ENCODE results near the gene PRUNE1. TPM values are rescaled to one million over a fixed set of nuclear protein-coding genes. Genes with fewer than 3 reads are reported as not detected.

The PRUNE1 gene
- total RNA-seq, 2 experiments from 2014 or later = 12.4 to 15.7 TPM

DNA sequence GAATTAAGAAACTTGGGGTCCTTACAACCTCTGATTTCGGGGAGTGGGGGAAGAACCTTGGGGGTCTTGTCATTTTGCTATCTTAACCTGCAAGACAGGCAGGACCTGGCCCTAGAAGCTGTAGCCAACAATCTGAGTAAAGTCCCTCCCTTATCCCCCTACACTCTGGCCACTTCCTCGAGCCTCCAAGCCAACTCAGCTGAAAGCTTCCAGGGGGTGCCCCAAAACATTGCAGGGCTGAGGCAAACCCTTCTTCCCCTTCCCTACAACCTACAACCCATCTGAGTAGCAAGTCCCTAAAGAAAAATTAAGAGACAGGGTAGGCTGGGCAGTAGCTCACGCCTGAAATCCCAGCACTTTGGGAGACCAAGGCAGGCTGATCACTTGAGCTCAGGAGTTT lies 38.6 kb upstream of the PRUNE1 start:
- no peak for ATAC-seq
- H3K27me3 Mint-ChIP-seq = no peaks in the 10 kb centered on the region
- intact Hi-C loops (cut with micrococcal nuclease) = loop anchor here (5.0 kb wide), 1 partner anchor 42 kb away; the partner anchor contains the start of gene SETDB1
- ChIA-PET CTCF (interaction anchor here (0.6 to 1.3 kb wide), 2 partner anchors 15 to 149 kb away, joined by 3 to 4 read pairs; no protein-coding TSS in a partner anchor), POLR2A (interaction anchor here (0.6 to 0.9 kb wide), 2 partner anchors 9 to 137 kb away, joined by 3 read pairs; no protein-coding TSS in a partner anchor)
- TF ChIP-seq, protein P1, sequence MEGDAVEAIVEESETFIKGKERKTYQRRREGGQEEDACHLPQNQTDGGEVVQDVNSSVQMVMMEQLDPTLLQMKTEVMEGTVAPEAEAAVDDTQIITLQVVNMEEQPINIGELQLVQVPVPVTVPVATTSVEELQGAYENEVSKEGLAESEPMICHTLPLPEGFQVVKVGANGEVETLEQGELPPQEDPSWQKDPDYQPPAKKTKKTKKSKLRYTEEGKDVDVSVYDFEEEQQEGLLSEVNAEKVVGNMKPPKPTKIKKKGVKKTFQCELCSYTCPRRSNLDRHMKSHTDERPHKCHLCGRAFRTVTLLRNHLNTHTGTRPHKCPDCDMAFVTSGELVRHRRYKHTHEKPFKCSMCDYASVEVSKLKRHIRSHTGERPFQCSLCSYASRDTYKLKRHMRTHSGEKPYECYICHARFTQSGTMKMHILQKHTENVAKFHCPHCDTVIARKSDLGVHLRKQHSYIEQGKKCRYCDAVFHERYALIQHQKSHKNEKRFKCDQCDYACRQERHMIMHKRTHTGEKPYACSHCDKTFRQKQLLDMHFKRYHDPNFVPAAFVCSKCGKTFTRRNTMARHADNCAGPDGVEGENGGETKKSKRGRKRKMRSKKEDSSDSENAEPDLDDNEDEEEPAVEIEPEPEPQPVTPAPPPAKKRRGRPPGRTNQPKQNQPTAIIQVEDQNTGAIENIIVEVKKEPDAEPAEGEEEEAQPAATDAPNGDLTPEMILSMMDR (IDR thresholded peaks at IDR 0.05) = no peak
- H3K4me1 Mint-ChIP-seq (ENCODE audit: low read depth) = peaks cover 32% of the 10 kb centered on the region
- H3K9me3 Mint-ChIP-seq = no peaks in the 10 kb centered on the region
- no peak for DNase-seq
- peak overlapping the region; percentile 75 for H3K27ac Mint-ChIP-seq
- H3K36me3 Mint-ChIP-seq (ENCODE audit: low read depth) = peaks cover 54% of the 10 kb centered on the region
- H3K4me3 Mint-ChIP-seq = no peak overlapping the region

DNA sequence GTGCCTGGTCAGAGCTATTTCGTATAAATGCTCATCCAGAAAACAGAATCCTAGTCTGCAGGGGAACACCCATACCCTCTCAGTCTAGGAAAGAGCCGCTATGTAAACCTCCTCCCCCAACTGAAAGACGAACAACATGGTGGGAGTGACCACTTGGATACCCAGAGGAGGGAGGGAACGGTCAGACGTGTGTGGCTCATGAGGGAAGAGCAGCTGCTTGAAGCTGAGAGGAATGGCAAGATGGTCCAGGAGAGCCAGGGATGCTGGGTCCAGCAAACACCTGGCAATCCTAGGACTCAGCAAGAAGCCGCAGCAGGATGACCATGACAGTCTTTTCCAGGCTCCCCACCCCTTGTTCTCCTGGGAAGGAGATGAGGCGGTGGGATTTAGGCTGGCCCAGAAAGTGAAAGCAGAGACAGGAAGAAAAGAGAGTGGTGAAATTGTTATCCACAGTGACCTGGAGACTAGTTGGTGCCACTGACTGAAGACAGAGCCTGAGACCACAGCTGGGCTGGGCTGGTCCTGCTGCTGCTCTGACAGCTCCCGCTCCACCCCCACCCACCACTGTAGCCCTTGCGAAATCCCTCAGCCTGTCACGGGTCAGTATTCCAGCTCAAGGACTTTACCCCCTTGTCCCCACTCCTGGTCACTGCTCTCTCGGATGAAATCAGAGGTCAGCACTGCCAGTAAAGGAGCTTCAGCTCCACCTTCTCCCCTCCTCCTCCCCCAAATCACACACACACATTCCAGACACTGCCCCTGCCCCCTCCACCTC lies 37.3 kb upstream of the PRUNE1 start:
- DNase-seq (no peak), ATAC-seq (no peak)
- H3K9me3 Mint-ChIP-seq = no peaks in the 10 kb centered on the region
- POLR2A ChIA-PET = interaction anchor here (1.0 to 1.6 kb wide), 3 partner anchors 9 to 44 kb away, joined by 3 to 5 read pairs (median 4); partner anchors contain the start of gene SETDB1
- intact Hi-C loops (cut with micrococcal nuclease) = loop anchor here (5.0 kb wide), 1 partner anchor 44 kb away; the partner anchor contains the start of gene SETDB1
- no peak overlapping the region for H3K4me3 Mint-ChIP-seq
- H3K4me1 Mint-ChIP-seq (ENCODE audit: low read depth) = peaks cover 37% of the 10 kb centered on the region
- H3K36me3 Mint-ChIP-seq (ENCODE audit: low read depth) = peaks cover 45% of the 10 kb centered on the region
- H3K27me3 Mint-ChIP-seq = no peaks in the 10 kb centered on the region
- peak overlapping the region; percentile 90 for H3K27ac Mint-ChIP-seq
- CTCF ChIA-PET = interaction anchor here (1.3 to 1.5 kb wide), 2 partner anchors 12 to 151 kb away, joined by 3 to 4 read pairs; no protein-coding TSS in a partner anchor
- TF ChIP-seq, protein P1 (IDR thresholded peaks at IDR 0.05) = no peak

DNA sequence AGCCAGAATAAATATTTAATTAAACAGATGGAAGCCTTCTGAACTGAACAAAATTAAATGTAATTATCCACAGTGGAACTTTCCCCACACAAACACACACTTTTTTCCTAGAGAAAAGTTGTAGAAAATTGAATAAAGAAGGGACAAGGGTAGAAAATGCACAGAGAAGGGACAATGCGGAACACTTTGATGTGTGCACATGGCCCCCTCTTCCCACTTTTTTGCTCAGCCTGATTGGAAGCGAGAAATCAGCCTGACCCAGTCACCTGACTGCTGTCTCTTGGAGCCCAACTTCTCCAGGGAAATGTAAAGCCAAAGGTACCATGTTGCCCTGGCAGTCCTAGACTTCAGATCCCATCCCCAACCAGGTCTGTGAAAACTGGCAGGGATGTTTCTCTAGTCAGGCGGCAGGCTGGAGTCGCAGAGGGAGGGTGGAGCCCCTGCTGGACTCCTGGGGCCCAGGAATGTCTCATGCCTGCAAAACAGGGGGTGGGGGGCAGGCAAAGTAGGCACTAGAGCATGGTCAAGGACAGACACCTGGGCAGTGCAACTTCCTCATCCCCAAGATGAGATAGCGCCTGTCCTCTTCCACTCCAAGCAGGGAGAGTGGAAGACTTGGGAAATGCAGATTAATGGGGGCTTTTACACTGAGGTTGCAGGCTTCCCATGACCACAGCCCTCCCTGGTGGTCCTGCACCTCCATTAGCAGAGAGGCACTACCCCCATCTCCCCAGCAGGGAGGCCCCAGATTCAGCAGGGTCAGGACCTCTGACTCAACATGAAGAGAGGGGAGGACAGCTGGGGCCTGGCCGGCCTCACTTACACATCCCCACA lies 36.4 kb upstream of the PRUNE1 start:
- TF ChIP-seq, protein P1 (IDR thresholded peaks at IDR 0.05) = peak; percentile 31
- Mint-ChIP-seq H3K4me3 (peak overlapping the region; percentile 91), H3K4me1 (ENCODE audit: low read depth) (peaks cover 45% of the 10 kb centered on the region), H3K27ac (peak overlapping the region; percentile 90), H3K27me3 (no peaks in the 10 kb centered on the region), H3K9me3 (no peaks in the 10 kb centered on the region), H3K36me3 (ENCODE audit: low read depth) (peaks cover 37% of the 10 kb centered on the region)
- intact Hi-C loops (cut with micrococcal nuclease) = loop anchor here (5.0 kb wide), 1 partner anchor 44 kb away; the partner anchor contains the start of gene SETDB1
- ATAC-seq = peak; percentile 34
- CTCF ChIA-PET = interaction anchor here (1.5 kb wide), 1 partner anchor 11 kb away, joined by 3 read pairs; no protein-coding TSS in a partner anchor
- DNase-seq = peak; percentile 50
- POLR2A ChIA-PET = interaction anchor here (1.0 to 1.6 kb wide), 2 partner anchors 10 to 45 kb away, joined by 3 to 4 read pairs; partner anchors contain the start of gene SETDB1

DNA sequence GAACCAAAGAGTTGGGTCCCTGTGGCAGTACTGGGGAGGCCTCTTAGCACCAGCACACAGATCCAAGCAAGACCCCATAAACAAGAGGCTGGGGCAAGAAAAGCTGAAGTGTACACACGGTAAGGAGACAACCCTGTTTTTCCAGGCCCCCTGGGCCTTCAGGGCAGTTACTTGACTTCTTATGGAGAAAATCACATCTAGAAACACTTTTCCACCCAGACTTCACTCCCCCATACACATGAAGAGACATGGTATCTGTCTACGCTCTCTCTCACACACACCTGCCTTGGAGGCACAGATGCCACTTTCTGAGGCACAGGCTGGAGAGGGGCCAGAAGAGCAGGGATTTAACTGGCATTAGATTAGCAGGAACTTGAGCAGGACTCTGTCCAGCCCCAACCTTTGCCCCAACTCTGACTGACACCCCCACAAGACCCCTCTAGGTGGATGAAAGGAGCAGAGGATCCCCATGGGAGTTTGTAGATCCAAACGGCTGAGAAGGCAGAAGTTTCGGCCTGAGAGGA lies 35.8 kb upstream of the PRUNE1 start:
- H3K4me3 Mint-ChIP-seq = peak overlapping the region; percentile 91
- peak overlapping the region; percentile 90 for H3K27ac Mint-ChIP-seq
- DNase-seq = no peak
- H3K4me1 Mint-ChIP-seq (ENCODE audit: low read depth) = peaks cover 52% of the 10 kb centered on the region
- intact Hi-C loops (cut with micrococcal nuclease) = loop anchor here (5.0 kb wide), 1 partner anchor 45 kb away; the partner anchor contains the start of gene SETDB1
- ATAC-seq = no peak
- ChIA-PET POLR2A (interaction anchor here (1.6 to 1.8 kb wide), 2 partner anchors 11 to 46 kb away, joined by 4 to 10 read pairs; partner anchors contain the start of gene SETDB1), CTCF (no interaction called here)
- H3K27me3 Mint-ChIP-seq = no peaks in the 10 kb centered on the region
- H3K36me3 Mint-ChIP-seq (ENCODE audit: low read depth) = peaks cover 32% of the 10 kb centered on the region
- H3K9me3 Mint-ChIP-seq = no peaks in the 10 kb centered on the region
- TF ChIP-seq, protein P1 (IDR thresholded peaks at IDR 0.05) = no peak

Data from activated CD8-positive, alpha-beta T cell treated with anti-CD3 and anti-CD28 coated beads for 36 hours (primary cell).